Ishikawa (cell line): ENCODE results near the gene NR6A1.

Experiments used
- CEBPB ChIP-seq: IDR thresholded peaks from 2 replicates; pipeline ENCODE4 v1.6.1; 2012
- CREB1 ChIP-seq: IDR thresholded peaks from 2 replicates; pipeline ENCODE4 v1.6.1; 2012; ENCODE audit warnings: low read depth
- EGR1 ChIP-seq: IDR thresholded peaks from 2 replicates; pipeline ENCODE4 v1.6.1; 2012
- EP300 ChIP-seq: IDR thresholded peaks from 2 replicates; pipeline ENCODE4 v1.6.1; 2012; ENCODE audit warnings: borderline replicate concordance
- FOXM1 ChIP-seq: IDR thresholded peaks from 2 replicates; pipeline ENCODE4 v1.6.1; 2012; ENCODE audit warnings: low read depth, borderline replicate concordance
- NFIC ChIP-seq: IDR thresholded peaks from 2 replicates; pipeline ENCODE4 v1.6.1; 2012
- RAD21 ChIP-seq: IDR thresholded peaks from 2 replicates; pipeline ENCODE4 v1.6.1; 2012; ENCODE audit warnings: low read depth
- TAF1 ChIP-seq: IDR thresholded peaks from 2 replicates; pipeline ENCODE4 v1.6.1; 2012; ENCODE audit warnings: low read depth, mild to moderate bottlenecking
- TCF12 ChIP-seq: IDR thresholded peaks from 2 replicates; pipeline ENCODE4 v1.6.1; 2012; ENCODE audit warnings: low read depth
- TEAD4 ChIP-seq: IDR thresholded peaks from 2 replicates; pipeline ENCODE4 v1.6.1; 2012
- USF1 ChIP-seq: IDR thresholded peaks from 2 replicates; pipeline ENCODE4 v1.6.1; 2012
- YY1 ChIP-seq: IDR thresholded peaks from 2 replicates; pipeline ENCODE4 v1.6.1; 2012; ENCODE audit warnings: low read depth
- ZBTB7A ChIP-seq: IDR thresholded peaks from 2 replicates; pipeline ENCODE4 v1.6.1; 2012; ENCODE audit warnings: low read depth
- TF ChIP-seq, protein P1 (sequence below): IDR thresholded peaks from 2 replicates; pipeline ENCODE4 v1.6.1; 2012; ENCODE audit warnings: low read depth, mild to moderate bottlenecking
- TF ChIP-seq, protein P2 (sequence below): IDR thresholded peaks from 2 replicates; pipeline ENCODE4 v1.6.1; 2012

NR6A1 gene

GRCh38 chr9:124583134-124583533, 188.0 kb downstream of the NR6A1 start:
- TF ChIP-seq USF1 (no peak), TAF1 (no peak), EGR1 (no peak)

DNA sequence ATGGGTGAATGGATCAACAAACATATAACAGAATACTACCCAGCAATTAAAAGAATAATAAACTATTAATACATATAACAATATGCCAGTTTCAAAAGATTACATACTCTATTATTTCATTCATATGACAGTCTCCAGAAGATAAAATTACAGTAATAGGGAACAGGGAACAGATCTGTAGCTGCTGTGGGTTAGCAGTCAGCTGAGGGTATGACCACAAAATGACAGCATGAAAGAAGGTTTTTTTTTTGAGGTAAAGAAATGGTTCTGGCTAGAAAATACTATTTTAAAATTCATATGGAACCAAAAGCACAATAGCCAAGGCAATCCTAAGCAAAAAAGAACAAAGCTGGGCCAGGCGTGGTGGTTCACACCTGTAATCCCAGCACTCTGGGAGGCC, 190.9 kb downstream of the NR6A1 start:
- TF ChIP-seq USF1 (no peak), RAD21 (no peak), CEBPB (no peak), EGR1 (no peak), TCF12 (no peak), CREB1 (no peak), NFIC (no peak), ZBTB7A (no peak), EP300 (no peak)
- TF ChIP-seq, protein P1, sequence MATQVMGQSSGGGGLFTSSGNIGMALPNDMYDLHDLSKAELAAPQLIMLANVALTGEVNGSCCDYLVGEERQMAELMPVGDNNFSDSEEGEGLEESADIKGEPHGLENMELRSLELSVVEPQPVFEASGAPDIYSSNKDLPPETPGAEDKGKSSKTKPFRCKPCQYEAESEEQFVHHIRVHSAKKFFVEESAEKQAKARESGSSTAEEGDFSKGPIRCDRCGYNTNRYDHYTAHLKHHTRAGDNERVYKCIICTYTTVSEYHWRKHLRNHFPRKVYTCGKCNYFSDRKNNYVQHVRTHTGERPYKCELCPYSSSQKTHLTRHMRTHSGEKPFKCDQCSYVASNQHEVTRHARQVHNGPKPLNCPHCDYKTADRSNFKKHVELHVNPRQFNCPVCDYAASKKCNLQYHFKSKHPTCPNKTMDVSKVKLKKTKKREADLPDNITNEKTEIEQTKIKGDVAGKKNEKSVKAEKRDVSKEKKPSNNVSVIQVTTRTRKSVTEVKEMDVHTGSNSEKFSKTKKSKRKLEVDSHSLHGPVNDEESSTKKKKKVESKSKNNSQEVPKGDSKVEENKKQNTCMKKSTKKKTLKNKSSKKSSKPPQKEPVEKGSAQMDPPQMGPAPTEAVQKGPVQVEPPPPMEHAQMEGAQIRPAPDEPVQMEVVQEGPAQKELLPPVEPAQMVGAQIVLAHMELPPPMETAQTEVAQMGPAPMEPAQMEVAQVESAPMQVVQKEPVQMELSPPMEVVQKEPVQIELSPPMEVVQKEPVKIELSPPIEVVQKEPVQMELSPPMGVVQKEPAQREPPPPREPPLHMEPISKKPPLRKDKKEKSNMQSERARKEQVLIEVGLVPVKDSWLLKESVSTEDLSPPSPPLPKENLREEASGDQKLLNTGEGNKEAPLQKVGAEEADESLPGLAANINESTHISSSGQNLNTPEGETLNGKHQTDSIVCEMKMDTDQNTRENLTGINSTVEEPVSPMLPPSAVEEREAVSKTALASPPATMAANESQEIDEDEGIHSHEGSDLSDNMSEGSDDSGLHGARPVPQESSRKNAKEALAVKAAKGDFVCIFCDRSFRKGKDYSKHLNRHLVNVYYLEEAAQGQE: no peak
- TF ChIP-seq, protein P2, sequence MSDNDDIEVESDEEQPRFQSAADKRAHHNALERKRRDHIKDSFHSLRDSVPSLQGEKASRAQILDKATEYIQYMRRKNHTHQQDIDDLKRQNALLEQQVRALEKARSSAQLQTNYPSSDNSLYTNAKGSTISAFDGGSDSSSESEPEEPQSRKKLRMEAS: no peak

DNA sequence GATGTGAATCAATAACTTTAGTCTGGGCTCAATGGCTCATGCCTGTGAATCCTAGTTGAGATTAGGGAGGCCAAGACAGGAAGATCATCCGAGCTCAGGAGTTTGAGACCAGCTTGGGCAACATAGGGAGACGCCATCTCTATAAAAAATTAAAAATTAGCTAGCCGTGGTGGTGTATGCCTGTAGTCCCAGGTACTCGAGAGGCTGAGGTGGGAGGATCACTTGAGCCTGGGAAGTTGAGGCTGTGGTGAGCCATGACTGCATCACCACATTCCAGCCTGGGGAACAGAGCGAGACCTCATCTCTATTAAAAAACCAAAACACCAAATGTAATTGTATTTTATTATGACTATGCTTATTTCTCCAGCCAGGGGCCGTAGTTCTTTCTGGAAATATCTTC, 194.4 kb downstream of the NR6A1 start:
- TF ChIP-seq RAD21 (no peak), EP300 (no peak), YY1 (no peak), TAF1 (no peak), FOXM1 (no peak), NFIC (no peak), CEBPB (no peak), EGR1 (no peak), ZBTB7A (no peak), CREB1 (no peak), USF1 (no peak), TCF12 (no peak), TEAD4 (no peak)
- TF ChIP-seq, protein P2: no peak
- TF ChIP-seq, protein P1: no peak

GRCh38 chr9:124574534-124575375, 196.4 kb downstream of the NR6A1 start:
- TF ChIP-seq TEAD4: no peak
- TF ChIP-seq EGR1: no peak
- no peak for TF ChIP-seq USF1
- TF ChIP-seq, protein P2: no peak
- no peak for TF ChIP-seq TAF1
- no peak for TF ChIP-seq NFIC
- TF ChIP-seq CEBPB: no peak
- TF ChIP-seq FOXM1: no peak
- no peak for TF ChIP-seq EP300
- TF ChIP-seq RAD21: no peak
- no peak for TF ChIP-seq YY1
- TF ChIP-seq, protein P1: no peak
- no peak for TF ChIP-seq ZBTB7A
- no peak for TF ChIP-seq TCF12
- TF ChIP-seq CREB1: no peak
